ENCODE measurements around the gene KDM8.

DNA sequence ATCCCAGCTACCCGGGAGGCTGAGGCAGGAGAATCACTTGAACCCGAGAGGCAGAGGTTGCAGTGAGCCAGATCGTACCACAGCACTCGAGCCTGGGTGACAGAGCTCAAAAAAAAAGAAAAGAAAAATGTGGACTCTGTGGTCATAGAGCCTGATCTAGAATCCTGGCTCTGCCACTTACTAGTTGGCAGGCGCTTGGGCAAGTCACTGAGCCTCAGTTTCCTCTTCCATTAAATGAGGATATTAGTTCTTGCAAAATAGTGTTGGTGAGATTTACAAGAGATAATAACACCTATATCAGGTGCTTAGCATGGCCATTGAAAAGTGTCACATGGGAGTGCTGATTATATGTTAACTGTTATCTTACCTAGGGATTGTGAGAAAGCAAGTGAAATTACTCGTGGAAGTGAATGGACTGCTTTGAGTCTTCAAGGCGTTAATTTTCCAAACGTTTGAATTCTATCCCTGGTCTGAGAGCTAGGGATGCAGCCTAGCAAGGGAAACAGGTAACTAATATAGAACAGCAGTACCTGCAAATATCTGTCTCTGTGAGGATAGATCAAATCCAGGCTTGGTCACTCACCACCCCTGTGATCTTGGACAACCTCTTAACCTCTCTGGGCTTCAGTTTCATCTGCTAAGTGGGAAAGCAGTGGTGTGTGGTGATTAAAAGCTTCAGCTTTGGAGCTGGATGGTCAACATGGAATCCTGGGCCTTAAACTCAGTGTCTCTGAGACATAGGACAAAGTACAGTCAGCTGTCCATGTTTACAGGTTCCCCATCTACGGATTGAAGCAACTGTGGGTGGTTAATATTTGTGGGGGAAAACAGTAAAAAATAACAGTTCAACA, 66.2 kb downstream of the KDM8 start:
- TF ChIP-seq CTCF (IDR thresholded peaks at IDR 0.05): no peak
- TF ChIP-seq TCF7L2 (IDR thresholded peaks at IDR 0.05; ENCODE audit: low read depth, low read length): no peak
- no peak for TF ChIP-seq POLR2AphosphoS5 (IDR thresholded peaks at IDR 0.05; ENCODE audit: low read depth, low read length)
- no peak for TF ChIP-seq REST (IDR thresholded peaks at IDR 0.05; ENCODE audit: insufficient read depth in 1 of 2, low read depth in 2 of 2, low read length in 1 of 2)

All from Panc1 (cell line).